ENCODE results near the gene ARHGDIA. TPM values are rescaled to one million over a fixed set of nuclear protein-coding genes. Genes with fewer than 3 reads are reported as not detected.

The ARHGDIA gene
- total RNA-seq, 1 donor from 2014 or later, result 135 TPM

DNA sequence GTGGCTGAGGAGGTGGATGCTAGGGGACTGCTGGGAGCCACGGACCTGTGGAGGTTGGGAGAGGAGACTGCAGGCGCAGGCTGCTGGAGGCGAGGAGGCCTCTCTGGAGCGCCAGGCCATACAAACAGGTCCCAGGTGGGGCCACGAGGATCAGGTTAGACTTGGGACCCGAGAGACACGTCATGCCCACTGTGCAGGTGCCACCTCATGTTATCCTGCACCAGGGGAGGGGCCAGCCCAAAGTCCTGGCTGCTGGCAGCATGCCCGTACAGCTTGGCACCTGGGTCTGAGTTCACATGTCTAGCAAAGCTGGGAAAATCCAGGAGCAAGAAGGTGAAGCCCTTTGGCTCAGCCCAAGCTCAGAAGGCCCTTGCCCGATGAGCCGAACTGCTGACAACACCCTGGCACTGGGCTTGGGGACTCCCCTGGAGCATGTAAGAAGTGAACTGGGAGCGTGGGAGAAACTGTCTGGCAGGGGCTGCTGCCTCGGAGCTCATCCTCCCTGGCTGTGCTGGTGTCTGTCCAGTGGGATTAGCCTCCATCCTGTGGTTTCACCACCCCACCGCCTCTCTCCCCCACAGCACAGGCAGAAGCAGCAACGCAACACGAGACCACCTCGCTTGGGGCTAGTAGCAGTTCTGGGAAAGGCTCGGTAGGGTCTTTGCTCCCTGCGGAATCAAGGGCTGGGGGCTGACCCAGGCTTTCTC, 5.3 kb downstream of the ARHGDIA start:
- DNase-seq (ENCODE audit: low read depth, low spot score), result no peak

DNA sequence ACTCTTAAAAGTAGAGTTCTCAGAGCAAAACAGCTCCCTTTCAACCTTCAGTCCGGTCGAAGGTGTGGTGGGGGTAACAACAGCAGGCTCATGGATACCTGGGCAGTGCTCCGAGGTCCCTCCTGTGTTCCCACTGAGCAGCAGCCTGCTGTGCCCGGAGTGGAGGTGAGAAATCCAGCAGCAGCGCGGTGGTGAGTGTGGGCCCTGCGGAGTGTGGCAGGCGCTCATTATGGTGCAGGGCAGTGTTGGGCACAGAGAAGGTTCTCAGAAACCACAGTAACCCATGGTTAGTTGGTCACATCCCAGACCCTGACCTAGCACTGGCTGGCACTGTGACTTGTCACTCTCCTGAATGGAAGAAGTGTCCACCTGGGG, 5.8 kb downstream of the ARHGDIA start:
- no peak for DNase-seq (ENCODE audit: low read depth, low spot score)

DNA sequence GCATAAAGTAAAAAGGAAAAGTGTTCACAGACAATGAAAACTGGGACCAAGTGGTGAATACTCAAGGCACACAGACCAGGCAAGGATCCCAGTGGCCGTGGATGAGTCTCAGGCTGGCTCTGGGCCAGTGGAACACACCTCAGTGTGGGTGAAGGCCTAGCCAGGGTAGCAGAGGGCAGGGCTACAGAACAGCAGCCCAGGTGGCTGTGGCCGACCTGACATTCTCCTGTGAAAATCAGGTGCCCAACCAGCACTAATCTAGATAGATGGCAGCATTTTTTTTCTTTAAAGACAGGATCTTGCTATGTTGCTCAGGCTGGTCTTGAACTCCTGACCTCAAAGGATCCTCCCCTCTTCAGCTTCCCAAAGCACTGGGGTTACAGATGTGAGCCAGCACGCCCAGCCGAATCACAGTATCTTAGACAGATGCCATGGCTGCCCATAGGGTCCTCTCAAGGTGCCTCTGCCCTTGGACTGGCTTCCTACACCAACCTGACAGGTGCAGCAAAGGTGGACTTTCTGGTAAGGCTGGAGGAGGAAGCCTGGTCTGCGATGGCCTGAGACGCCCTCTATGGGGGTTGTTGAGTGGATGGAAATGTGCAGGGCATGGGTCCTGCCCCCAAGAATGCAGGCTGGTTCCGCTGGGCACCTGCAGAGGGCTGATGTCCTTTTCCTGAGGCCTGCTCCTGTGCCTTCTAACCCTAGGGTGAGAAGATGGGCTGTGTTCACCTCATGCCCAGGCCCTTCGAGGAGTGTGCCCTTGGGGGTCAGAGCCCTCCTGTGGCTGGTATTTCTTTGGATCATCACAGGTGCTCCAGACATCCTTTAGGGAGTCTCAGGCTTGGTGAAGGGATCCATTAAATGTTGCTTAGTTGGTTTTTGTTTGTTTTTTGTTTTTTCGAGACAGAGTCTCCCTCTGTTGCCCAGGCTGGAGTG, 7.0 kb downstream of the ARHGDIA start:
- no peak for DNase-seq (ENCODE audit: low read depth, low spot score)

DNA sequence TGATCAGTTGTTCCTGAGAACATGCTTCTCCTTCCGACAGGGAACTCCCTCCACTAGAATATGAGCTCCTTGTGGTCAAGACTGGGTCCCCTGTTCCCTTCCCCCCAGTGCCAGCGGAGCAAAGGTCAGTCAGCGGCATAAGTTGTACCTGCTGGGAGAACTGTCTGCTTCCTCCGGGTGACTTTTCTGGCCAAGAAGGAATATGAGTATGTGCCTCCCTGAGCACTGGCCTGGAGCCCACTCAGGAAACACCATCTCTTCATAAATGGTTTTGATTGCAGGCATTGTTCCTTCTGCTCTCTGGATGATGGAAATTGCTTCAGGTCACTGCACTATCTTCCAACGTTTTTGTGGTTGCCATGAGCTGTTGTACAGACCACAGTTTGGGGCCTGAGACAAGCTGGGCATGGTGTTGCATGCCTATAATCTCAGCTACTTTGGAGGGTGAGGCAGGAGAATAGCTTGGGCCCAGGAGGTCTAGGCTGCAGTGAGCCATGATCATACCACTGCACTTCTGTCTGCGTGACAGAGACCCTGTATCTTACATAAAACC, 7.9 kb downstream of the ARHGDIA start:
- DNase-seq (ENCODE audit: low read depth, low spot score), result no peak

DNA sequence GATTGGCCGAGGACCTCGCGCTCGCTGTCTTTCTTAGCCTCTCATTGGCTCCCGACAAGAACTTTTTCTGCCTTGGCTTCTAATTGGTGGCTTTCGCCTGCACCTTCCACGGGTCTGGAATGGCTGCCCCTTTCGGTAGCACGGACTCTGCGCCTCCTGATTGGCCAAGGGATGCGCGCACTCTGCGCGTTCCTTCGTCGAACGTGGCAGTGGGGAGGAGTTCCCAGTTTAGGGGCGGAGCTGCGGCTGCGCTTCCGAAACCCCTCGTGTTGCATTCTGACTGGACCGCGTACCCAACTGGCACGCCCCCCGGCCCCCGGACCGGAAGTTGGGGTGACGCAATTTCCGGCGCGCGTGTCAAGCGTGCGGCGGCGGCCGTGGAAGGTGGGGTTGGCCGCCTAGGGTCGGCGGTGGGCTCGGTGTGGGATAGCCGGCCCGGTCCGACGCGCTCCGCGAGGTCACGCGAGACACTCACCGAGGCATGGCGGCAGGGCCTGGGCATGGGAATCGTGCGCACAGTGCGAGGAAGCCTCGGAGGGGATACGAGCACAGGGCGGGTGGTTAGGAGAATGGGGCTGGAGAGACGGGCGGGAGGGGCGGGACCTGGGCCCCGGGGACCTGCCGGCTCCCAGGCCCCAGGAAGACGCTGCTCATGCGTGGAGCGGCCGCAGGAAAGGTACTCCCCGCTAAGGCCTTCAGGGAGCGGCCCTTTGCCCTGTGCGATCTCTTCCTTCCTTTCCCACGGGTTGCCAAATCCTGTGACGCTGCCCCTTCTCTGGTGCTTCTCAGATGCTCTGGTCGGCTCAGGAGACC, 10.2 kb downstream of the ARHGDIA start:
- peak; percentile 100 for DNase-seq (ENCODE audit: low read depth, low spot score)

DNA sequence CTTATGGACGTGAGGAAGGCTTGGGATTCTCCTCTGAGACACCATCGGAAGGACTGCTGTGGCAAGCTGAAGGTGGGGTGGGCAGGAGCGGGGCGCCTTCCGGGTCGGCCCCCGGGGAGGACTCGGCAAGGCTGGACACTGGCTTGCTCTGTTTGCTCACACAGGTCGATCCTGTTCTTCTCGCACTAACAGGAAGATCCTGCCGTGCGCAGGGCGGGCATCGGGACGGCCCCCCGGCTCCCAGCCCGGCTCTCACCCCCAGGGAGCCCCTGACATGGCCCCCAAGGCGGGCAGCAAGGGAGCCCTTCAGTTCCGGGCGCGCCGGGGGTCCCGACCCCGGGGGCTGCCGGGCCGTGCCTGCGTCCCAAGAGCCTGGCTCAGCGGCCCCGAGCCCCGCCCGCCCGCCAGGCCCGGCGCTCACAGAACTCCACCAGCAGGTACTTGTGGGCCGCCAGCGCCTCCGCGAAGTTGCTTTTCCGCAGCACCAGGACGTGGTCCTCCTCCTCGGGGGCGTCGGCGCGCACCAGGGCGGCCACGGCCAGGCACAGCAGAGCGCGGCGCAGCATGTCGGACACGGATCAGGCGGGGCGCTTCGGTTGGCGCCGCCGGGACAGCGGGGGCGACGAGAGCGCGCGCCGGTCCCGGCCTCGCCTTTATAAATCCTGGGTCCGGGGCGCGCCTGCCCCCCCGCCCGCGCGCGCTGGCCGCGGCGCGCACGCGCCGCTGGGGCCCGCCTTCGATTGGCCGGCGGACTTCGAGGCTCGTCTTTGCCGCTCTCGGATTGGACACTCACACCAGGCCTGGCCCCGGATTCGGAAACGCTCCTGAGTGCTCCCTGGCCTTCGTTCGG, 11.0 kb downstream of the ARHGDIA start, which contains the start of gene P4HB:
Gene P4HB (minus strand): TSS at position 630 of the 850 bp plus-strand sequence. CDS start 64 bp downstream, at position 566.
- no peak for DNase-seq (ENCODE audit: low read depth, low spot score)

DNA sequence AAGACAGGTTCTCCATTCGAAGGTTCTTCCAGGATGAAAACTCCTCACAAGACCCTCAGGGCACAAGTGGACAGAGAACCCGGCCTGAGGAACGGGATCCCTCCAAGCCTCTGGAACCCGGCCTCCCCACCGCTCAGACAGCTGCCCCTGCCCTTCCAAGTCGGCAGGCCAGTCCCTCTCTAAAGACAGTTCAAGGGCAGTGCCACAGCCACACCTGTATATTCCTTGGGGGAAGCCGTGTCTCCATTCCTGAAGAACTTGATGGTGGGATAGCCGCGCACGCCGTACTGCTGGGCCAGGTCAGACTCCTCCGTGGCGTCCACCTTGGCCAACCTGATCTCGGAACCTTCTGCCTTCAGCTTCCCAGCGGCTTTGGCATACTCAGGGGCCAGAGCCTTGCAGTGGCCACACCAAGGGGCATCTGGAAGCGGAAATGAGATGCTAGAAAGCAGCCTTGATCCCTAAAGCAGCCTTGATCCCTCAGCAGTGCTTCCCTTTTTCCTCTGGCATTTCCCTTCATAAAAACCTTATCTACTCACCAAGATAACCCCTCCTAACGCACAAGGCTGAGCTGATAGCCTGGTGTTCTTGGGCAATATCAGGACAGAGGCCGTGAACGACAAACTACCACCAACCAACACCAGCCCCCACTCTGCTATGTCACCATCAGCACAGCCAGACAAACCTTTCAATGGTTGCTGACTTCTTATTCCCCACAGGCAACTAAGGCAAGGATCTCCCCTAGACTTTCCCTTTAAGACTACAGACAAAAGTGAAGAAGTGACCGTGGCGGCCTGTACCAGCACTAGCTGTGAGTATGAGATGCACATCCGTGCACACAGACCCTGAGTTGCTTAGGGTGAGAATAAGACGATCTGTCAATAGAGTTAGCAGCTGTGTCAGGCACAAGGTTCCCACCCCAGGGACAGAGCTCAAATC, 11.9 kb downstream of the ARHGDIA start:
- no peak for DNase-seq (ENCODE audit: low read depth, low spot score)

DNA sequence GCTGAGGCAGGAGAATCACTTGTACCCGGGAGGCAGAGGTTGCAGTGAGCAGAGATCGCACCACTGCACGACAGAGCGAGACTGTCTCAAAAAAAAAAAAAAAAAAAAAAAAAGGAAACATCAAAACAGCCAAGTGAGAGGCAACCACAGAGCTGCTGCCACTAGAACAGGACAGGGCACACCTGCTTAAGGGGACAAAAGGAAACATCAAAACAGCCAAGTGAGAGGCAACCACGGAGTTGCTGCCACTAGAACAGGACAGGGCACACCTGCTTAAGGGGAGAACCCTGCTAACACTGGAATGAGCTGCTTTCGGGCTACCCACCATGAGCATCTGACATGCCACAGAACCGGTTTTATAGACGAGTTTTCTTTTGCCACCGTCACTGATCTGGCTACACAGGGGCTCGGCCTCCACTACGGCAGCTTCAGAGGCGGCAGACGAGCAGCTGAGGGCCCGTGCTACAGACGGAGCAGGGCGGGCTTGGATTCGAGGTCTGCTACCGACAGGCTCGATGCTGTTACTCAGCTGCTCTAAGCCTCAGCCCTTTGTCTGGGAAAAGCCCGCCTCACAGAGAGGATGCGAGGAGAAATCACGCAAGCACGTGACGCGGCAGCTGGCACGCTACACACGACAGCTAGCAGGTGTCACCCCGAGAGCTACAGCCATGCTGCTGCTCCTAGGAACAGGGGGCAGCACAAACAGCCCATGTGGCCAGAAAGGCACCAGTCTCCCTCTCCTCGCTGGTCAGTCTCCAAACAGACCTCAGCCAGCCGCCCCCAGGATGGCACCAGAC, 12.8 kb downstream of the ARHGDIA start:
- no peak for DNase-seq (ENCODE audit: low read depth, low spot score)

DNA sequence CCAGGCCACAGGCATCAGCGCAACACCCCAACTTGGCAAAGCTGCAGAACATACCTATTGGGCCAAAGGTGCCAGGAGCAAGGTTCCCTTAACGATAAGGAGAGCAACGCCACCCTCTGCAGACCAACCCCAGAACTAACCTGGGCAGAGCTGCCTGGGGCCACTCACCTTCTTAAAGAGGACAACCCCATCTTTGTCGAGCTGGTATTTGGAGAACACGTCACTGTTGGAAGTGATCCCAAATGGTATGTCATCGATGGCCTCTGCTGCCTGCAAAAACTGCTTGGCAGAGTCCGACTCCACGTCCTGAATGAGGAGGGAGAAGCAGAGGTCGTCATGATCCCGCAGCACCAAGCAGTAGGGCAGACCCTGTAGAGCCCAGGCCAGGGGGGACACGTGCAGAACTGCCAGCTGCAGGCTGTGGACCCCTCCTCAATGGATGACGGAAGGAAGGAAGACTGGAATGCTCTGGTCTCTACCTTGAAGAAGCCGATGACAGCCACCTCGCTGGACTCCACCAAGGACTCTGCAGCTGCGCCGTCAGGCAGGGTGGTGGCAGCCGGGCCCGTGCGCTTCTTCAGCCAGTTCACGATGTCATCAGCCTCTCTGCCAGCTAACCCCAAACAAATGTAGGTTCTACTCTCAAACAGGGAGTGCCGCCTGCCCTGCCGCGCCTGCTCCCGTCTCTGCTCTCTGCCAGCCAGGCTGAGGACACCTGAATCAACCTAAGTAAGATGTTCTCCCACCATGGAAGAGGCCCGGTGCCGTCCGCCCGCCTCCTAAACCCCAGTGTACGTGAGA, 16.0 kb downstream of the ARHGDIA start:
- DNase-seq (ENCODE audit: low read depth, low spot score), result no peak

DNA sequence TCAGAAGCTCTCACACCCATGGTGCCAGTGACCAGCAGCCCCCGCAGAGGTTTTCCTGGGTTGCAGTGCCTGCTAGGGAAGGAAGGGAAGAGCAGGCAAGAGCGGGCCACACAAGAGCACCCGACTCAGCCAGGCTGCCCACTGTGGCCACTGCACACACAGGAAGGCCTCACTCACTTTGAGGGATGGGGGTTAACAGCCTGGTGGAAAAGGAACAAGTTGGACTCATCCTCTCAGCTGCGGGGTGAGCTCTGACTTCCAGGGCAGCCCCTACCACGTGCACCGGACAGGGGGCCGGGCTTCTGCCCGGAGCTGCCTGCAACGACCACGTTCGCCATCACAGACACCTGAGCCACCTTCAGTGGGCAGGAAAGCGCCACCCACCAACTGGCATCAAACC, 18.9 kb downstream of the ARHGDIA start:
- DNase-seq (ENCODE audit: low read depth, low spot score), result no peak

DNA sequence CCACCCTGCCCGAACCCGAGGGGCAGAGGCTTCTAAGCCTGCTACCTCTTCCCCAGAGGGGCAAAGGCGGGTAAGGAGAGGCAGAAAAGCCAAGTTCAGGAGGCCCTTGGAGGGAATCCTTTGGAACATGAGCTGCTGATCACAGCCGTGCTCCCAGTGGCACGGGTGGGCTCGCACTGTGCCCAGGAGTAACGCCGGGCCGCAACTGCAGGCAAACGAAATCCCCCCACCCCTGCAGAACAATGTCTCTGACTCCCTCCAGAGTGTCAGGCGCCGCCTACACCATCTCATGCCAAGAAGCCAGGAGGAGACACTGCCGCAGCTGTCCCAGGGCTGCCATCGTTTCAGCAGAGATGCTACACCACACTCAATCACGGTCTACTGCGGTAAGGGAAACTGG, 19.7 kb downstream of the ARHGDIA start:
- no peak for DNase-seq (ENCODE audit: low read depth, low spot score)

DNA sequence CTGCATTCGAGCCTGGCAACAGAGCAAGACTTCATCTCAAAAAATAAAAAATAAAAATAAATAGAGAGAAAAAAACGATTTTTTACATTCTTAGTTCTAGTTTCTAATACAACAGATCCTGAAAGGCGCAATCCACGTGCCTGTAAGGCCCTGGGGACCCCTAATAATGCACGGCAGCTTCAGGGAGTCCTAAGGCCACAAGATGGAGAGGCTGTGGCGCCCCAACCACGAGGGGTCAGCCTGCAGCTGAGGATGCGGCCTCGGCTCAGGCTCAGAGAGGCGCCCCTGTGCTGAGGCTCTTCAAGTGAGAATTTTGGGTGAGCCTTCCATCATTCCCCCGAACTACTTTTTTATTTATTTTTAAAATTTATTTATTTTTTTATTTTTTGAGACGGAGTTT, 21.7 kb downstream of the ARHGDIA start:
- no peak for DNase-seq (ENCODE audit: low read depth, low spot score)

DNA sequence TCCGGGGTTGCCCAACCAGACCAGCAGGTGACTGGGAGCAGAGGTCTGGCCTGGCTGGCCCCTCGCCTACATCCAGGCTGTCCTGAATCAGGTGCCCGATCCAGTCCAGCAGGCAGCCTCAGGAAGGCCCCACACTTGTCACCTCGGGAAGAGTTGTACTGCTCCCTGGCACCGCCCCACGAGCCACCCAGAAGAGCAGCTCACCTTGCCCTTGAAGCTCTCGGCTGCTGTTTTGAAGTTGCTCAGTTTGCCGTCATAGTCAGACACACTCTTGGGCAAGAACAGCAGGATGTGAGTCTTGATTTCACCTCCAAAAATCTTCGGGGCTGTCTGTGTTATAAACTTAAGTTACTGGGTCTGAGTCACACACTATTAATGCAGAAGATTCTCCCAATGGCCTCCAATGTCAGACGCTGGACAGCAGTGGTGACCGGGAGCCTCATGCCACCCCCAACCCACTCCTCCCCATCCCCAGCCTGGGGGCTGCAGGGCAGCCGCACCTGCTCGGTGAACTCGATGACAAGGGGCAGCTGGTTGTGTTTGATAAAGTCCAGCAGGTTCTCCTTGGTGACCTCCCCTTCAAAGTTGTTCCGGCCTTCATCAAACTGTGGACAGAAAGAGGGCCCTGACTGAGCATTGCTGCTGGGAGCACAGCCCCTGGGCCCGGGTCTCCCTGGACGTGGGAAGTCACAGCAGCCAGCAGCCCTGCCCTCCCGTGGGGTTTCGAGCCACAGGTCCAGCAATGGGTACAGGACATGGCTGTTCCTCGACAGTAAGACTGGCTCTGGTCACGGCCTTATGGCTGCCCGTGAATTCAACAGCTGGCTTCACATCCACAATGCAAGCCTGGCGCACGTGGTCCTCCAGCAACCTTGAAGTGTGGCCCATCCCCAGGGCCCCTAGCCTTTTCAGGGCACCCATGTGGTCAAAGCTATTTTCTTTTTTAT, 24.1 kb downstream of the ARHGDIA start:
- DNase-seq (ENCODE audit: low read depth, low spot score), result no peak

DNA sequence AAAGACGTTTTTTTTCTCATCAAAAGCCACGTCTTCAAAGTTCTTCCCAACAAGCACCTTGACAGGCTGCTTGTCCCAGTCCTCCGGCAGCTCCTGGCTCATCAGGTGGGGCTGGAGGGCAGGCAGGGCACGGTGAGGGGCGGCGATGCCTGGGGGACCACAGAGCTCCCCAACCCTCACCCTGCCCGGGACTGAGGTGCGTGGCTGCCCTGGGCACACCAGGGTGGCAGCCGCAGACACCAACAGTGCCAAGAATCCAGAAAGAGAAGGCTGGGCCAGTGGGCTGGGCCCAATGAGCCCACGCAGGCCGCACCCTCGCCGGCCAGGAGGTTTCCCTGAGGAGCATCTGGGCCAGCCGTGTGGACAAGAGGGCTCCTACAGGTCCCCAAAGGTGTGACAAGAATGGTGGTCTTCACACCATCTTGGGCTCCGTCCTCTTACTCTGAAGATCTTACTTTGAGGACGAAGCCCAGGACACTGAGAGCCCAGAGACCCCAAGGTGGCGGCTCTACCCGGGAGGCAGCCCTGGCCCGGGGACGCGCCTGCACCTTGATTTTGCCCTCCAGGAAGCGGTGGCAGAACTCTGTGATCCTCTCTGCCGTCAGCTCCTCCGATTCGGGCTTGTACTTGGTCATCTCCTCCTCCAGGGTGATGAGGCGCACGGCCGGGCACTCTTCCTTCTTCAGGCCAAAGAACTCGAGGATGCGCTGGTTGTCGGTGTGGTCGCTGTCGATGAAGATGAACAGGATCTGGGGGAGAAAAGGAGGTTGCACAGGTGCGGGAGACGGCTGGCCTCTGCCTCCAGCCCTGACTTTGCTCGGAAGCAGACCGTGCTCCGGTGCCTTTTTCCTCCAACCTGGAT, 25.0 kb downstream of the ARHGDIA start:
- no peak for DNase-seq (ENCODE audit: low read depth, low spot score)

DNA sequence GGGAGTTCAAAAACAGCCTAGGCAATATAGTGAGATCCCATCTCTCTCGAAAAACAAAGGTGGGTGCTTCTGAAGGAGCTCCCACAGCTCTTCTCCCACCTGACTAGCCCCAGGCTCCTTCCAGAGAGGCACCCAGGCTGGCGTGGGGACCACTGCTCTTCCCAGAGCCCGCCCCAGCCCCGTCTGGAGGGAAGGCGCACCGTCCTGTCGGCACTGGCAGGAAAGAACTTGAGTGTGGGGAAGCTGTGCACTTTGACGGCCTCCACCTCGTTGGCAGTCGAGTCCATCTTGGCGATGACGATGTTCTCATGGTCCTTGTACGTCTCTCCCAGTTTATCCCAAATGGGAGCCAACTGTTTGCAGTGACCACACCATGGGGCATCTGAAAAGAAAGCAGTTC, 25.8 kb downstream of the ARHGDIA start:
- DNase-seq (ENCODE audit: low read depth, low spot score), result no peak

DNA sequence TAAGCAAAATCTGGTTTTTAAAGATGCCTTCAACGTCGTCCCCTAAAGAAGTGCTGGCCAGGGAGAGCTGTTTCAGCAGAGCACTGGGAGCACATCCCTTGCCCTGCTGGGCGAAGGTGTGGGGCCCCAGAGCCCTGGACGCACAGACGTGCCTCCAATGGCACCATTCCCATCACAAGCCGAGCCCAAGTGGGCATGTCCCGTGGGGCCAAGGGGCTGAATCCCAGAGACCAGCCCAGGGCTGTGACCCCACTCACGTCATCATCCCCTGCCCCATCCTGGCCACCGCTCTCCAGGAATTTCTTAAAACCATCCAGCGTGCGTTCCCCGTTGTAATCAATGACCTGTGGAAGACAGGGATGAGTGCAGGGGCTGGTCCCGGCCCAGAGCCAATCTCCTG, 26.2 kb downstream of the ARHGDIA start:
- DNase-seq (ENCODE audit: low read depth, low spot score), result no peak
